Measurements from ENCODE around the gene BRD1.

Gene BRD1

DNA sequence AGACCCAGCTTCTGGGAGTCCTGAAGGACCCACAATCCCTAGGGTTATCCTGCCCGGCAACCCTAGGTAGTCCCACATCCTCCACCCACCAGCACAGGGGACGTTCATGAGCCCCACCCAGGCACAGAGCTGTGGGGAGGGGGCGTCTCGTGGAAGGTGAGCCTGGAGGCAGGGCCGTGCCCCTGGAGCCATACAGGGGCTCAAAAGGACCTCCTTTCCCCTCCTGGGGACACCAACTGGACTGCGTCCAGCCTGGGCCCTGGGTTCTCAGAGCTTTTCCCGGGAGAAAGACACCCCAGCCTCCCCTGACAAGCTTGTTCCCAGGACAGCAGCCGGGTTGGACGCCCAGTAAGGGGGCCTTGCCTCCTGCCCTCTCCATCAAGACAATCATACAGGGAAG, 78.4 kb downstream of the BRD1 start:
- TF ChIP-seq, protein P1, sequence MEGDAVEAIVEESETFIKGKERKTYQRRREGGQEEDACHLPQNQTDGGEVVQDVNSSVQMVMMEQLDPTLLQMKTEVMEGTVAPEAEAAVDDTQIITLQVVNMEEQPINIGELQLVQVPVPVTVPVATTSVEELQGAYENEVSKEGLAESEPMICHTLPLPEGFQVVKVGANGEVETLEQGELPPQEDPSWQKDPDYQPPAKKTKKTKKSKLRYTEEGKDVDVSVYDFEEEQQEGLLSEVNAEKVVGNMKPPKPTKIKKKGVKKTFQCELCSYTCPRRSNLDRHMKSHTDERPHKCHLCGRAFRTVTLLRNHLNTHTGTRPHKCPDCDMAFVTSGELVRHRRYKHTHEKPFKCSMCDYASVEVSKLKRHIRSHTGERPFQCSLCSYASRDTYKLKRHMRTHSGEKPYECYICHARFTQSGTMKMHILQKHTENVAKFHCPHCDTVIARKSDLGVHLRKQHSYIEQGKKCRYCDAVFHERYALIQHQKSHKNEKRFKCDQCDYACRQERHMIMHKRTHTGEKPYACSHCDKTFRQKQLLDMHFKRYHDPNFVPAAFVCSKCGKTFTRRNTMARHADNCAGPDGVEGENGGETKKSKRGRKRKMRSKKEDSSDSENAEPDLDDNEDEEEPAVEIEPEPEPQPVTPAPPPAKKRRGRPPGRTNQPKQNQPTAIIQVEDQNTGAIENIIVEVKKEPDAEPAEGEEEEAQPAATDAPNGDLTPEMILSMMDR (IDR thresholded peaks at IDR 0.05): no peak
- intact Hi-C loops (cut with DNase I; ENCODE audit: low total_unique reads): no loop called here
- Histone ChIP-seq H3K9me3 (peaks cover 6 to 11% (median 10%) of the 10 kb centered on the region in 3 donors), H3K4me1 (no peaks in the 10 kb centered on the region), H3K4me3 (no peak overlapping the region), H3K36me3 (no peaks in the 10 kb centered on the region), H3K27me3 (peaks cover 0 to 29% of the 10 kb centered on the region in 2 donors), H3K27ac (no peak overlapping the region)
- DNase-seq: peak in 1 of 2 donors; percentile 51

DNA sequence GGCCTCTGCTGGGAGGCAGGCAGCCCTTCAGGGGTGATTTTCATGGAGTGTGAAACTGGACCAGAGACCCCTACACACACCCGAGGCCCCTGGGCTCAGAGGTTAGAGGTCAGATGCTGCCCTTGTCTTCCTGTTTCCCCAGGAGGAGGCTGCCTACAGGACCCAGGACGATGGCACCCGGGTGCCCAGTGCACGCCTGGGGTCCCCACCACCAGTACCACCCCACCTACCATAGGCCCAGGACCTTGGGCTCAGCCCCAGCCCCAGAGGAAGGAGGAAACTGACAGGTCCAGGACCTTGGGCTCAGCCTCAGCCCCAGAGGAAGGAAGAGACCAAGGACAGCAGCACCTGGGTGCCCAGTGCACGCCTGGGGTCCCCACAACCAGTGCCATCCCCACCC, 79.2 kb downstream of the BRD1 start:
- no peaks in the 10 kb centered on the region for H3K4me1 ChIP-seq
- no peak overlapping the region for H3K27ac ChIP-seq
- intact Hi-C loops (cut with DNase I; ENCODE audit: low total_unique reads): no loop called here
- H3K36me3 ChIP-seq: no peaks in the 10 kb centered on the region
- TF ChIP-seq, protein P1 (IDR thresholded peaks at IDR 0.05): no peak
- H3K27me3 ChIP-seq: peaks cover 0 to 29% of the 10 kb centered on the region in 2 donors
- peaks cover 6 to 18% (median 12%) of the 10 kb centered on the region in 3 donors for H3K9me3 ChIP-seq
- DNase-seq: no peak
- no peak overlapping the region for H3K4me3 ChIP-seq

DNA sequence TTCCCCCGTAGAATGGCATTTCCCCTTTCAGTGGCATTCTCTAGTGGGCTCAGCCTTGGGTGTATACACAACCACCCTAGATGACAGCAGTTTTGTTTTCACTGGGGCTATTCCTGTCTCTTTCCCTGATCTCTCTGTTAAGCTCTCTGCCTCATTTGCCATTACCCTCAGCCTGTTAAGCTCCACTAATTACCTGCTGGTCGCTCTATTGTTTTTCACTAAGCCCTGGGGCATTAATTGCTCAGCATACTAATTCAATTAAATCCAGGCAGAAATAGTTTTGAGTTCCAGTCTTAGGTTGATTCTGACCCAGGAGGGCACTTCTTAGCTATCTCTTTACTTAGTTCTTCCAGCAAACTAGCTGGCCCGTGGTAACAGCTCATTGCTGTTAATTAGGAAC, 80.0 kb downstream of the BRD1 start:
- no peaks in the 10 kb centered on the region for H3K4me1 ChIP-seq
- peaks cover 6 to 18% (median 12%) of the 10 kb centered on the region in 3 donors for H3K9me3 ChIP-seq
- TF ChIP-seq, protein P1 (IDR thresholded peaks at IDR 0.05): no peak
- H3K27me3 ChIP-seq: peaks cover 0 to 28% of the 10 kb centered on the region in 2 donors
- H3K4me3 ChIP-seq: no peak overlapping the region
- H3K36me3 ChIP-seq: no peaks in the 10 kb centered on the region
- DNase-seq: no peak
- no peak overlapping the region for H3K27ac ChIP-seq
- intact Hi-C loops (cut with DNase I; ENCODE audit: low total_unique reads): no loop called here

DNA sequence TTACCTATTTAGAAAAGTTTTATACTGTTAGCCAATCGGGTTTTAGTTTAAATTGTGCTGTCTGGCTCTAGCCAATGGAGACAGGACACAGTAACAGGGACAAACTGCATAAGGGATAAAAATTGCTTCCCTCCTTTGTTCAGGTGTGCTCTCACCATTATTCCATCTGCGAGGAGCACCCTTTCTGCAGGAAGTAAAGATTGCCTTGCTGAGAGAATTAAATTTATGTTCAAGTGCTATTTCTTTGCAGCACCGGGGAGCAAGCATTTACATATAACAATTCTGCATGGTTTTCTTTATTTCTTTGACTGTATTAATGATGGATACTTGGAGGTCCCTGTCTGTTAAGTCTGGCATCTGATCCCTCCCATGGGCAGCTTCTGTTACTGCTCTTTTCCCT, 80.5 kb downstream of the BRD1 start:
- Histone ChIP-seq H3K4me3 (no peak overlapping the region), H3K27ac (no peak overlapping the region), H3K4me1 (no peaks in the 10 kb centered on the region), H3K9me3 (peaks cover 6 to 18% (median 12%) of the 10 kb centered on the region in 3 donors), H3K27me3 (peaks cover 0 to 24% of the 10 kb centered on the region in 2 donors), H3K36me3 (no peaks in the 10 kb centered on the region)
- TF ChIP-seq, protein P1 (IDR thresholded peaks at IDR 0.05): no peak
- intact Hi-C loops (cut with DNase I; ENCODE audit: low total_unique reads): no loop called here
- no peak for DNase-seq

DNA sequence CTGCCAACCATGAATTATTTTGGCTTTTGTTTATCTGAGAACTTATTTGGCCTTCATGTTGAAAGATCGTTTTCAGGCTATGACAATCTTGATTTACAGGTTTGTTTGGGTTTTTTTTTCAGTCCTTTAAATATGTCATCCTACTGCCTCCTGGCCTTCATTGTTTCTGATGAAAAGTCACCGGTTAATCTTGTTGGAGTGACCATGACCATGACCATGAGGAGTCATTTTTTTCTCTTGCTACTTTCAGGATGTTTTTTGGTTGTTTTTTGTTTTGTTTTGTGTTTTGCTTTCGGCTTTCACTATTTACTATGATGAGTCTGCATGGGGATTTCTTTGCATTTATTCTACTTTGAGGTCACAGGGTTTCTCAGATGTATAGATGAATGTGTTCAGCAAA, 81.6 kb downstream of the BRD1 start:
- Histone ChIP-seq H3K9me3 (peaks cover 6 to 18% (median 12%) of the 10 kb centered on the region in 3 donors), H3K36me3 (no peaks in the 10 kb centered on the region)
- intact Hi-C loops (cut with DNase I; ENCODE audit: low total_unique reads): no loop called here

More for the DNA sequence above, 81.6 kb downstream of the BRD1 start:
- Histone ChIP-seq H3K4me1 (no peaks in the 10 kb centered on the region), H3K27ac (no peak overlapping the region), H3K27me3 (peaks cover 0 to 14% of the 10 kb centered on the region in 2 donors), H3K4me3 (no peak overlapping the region)
- no peak for DNase-seq
- TF ChIP-seq, protein P1 (IDR thresholded peaks at IDR 0.05): no peak
